LNCAP (cell line): ENCODE data around the gene ARMC8.

Source experiments
- TF ChIP-seq, protein P1 (sequence below): fragments of 450-650 bp; IDR thresholded peaks from 2 replicates; pipeline ENCODE4 v1.5.1; 2017; ENCODE audit warnings: mild to moderate bottlenecking

ARMC8 gene

GRCh38 chr3:138172625-138173024, 14.5 kb upstream of the ARMC8 start:
- TF ChIP-seq, protein P1, sequence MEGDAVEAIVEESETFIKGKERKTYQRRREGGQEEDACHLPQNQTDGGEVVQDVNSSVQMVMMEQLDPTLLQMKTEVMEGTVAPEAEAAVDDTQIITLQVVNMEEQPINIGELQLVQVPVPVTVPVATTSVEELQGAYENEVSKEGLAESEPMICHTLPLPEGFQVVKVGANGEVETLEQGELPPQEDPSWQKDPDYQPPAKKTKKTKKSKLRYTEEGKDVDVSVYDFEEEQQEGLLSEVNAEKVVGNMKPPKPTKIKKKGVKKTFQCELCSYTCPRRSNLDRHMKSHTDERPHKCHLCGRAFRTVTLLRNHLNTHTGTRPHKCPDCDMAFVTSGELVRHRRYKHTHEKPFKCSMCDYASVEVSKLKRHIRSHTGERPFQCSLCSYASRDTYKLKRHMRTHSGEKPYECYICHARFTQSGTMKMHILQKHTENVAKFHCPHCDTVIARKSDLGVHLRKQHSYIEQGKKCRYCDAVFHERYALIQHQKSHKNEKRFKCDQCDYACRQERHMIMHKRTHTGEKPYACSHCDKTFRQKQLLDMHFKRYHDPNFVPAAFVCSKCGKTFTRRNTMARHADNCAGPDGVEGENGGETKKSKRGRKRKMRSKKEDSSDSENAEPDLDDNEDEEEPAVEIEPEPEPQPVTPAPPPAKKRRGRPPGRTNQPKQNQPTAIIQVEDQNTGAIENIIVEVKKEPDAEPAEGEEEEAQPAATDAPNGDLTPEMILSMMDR = no peak

DNA sequence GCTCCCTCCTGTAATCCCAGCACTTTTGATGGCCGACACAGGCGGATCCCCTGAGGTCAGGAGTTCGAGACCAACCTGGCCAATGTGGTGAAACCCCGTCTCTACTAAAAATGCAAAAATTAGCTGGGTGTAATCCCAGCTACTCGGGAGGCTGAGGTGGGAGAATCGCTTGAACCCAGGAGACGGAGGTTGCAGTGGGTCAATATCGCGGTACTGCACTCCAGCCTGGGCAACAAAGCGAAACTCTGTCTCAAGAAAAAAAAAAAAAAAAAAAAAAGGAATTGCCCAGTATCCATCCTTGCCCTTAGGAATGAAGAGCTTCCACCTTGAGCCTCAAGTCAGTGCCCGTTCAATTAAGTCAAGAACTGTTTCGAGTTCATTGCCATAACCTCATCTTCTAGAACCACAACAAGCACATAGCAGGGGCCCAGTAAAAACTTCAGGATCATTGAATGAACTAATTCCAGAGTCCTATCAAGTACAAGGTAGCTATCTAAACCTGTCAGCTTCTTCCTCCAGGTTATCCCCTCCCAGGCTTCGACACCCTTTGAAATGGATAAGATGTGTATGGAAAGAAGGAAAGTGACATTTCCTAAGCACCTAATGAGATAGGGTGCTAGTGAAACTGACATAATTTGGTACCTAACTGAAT, 13.2 kb upstream of the ARMC8 start:
- TF ChIP-seq, protein P1 = no peak

- TF ChIP-seq, protein P1 = no peak
Observed at GRCh38 chr3:138174421-138175131, 12.5 kb upstream of the ARMC8 start, which contains the start of gene DBR1. Gene DBR1, minus strand, starts transcription at chr3:138174921. Its CDS starts 126 bp downstream, at chr3:138174795.

DNA sequence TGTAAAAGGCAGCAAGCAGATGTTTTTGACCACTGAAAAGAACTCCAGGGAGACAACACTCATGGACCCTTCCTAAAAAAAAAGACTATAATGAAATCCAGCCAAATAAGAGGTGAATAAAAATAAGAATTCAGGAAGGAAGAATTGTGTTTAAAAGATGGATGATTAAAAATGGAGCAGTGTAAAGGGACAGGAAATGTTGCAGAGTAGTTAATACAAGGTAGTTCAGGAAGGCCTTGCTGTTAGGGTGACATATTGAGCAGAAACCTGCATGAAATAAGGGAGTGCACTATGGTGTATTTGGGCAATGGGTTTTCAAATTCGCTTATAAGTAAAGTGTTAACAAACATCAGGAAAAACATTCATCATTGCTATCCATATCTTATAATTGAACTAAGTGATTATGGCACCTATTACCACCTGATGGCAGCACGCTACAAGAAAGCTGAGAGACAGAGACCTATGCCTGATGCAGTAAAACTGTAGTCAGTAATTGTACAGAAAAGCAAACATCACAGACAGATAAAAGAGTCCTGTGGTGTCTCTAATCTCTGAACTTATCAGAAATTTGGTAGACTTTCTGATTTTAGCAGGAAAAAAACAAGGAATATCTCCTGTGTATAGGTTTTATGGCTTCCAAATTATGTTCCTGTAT, 6.6 kb upstream of the ARMC8 start:
- TF ChIP-seq, protein P1 = peak; percentile 70

- TF ChIP-seq, protein P1 = no peak
Observed at GRCh38 chr3:138184994-138185393, 2.1 kb upstream of the ARMC8 start.

- TF ChIP-seq, protein P1 = no peak
Observed at GRCh38 chr3:138186221-138186620, 880 bp upstream of the ARMC8 start.

DNA sequence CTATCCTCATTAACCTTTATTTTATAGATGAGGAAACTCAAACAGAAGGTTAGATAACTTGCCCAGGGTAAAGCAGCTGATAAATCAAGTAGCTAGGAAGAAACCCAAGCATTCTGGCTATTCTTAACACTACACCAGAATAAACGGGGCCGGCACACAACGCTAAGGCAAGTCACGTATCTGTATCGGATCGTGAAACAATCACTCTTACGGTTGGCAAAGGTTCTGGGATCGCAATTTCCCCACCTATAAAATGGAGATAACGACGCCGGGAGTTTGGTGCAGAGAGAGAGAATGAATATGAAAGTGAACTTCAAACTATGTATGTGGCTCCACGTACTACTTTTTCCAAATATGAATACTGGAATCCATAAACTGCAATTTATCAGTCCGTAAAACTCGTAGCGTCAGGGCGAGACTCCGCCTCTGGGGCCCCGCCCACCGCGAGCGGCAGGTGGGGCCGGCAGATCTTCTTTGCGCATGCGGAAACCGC, 252 bp upstream of the ARMC8 start:
- TF ChIP-seq, protein P1 = no peak
